ENCODE results near the gene P2RY14. TPM values are rescaled to one million over a fixed set of nuclear protein-coding genes. Genes with fewer than 3 reads are reported as not detected.
A peak's percentile ranks its signal among the peaks of the same experiment; 100 is the strongest.

Gene P2RY14
- total and polyA plus RNA-seq, 10 of the 15 experiments (the other 5 are each of a cell fraction or from before 2014, with no cell fraction given): 0.06 to 0.37 (median 0.28) TPM; not detected in 7

GRCh38 chr3:151276038-151276686 is 2.2 kb downstream of the P2RY14 start:
- Histone ChIP-seq H3K4me2 (ENCODE audit: control insufficient read depth, insufficient read depth) (peak overlapping the region; percentile 54), H3K9ac (ENCODE audit: control insufficient read depth, insufficient read depth, low read length) (no peak overlapping the region), H3K4me3 (no peak overlapping the region), H3K4me1 (ENCODE audit: control insufficient read depth, insufficient read depth, low read length) (peaks cover 36% of the 10 kb centered on the region), H3K36me3 (ENCODE audit: control insufficient read depth in 2 of 2, insufficient read depth in 2 of 2, low read length in 1 of 2) (no peaks in the 10 kb centered on the region), H2AFZ (ENCODE audit: control insufficient read depth, low read depth, low read length) (peak overlapping the region; percentile 68), H3K27me3 (replicated peaks in 1 of 2; ENCODE audit: control insufficient read depth in 2 of 2, insufficient read depth in 2 of 2, low read length in 1 of 2) (no peaks in the 10 kb centered on the region), H3K27ac (ENCODE audit: control insufficient read depth, insufficient read depth) (no peak overlapping the region), H3K9me3 (replicated peaks; ENCODE audit: control insufficient read depth, insufficient read depth, low read length) (no peaks in the 10 kb centered on the region), H3K79me2 (ENCODE audit: control insufficient read depth, insufficient read depth, low read length) (no peaks in the 10 kb centered on the region), H4K20me1 (ENCODE audit: control insufficient read depth, insufficient read depth) (no peaks in the 10 kb centered on the region)
- no peak for TF ChIP-seq NFYA (IDR thresholded peaks at IDR 0.05; ENCODE audit: borderline replicate concordance, low read depth, low read length)
- TF ChIP-seq TCF3 (IDR thresholded peaks at IDR 0.05; ENCODE audit: borderline replicate concordance, insufficient read depth, low read depth, low read length): no peak
- TF ChIP-seq LARP7 (IDR thresholded peaks at IDR 0.05): no peak
- no peak for TF ChIP-seq EP300 (IDR thresholded peaks at IDR 0.05; ENCODE audit: borderline replicate concordance in 1 of 2, control insufficient read depth in 1 of 2, low read depth in 2 of 2, low read length in 2 of 2)
- no peak for TF ChIP-seq CHD1 (IDR thresholded peaks at IDR 0.05; ENCODE audit: low read depth, low read length)
- no peak for TF ChIP-seq KDM1A (IDR thresholded peaks at IDR 0.05; ENCODE audit: borderline replicate concordance)
- no peak for TF ChIP-seq IKZF2 (IDR thresholded peaks at IDR 0.05)
- no peak for TF ChIP-seq PAX5 (IDR thresholded peaks at IDR 0.05; ENCODE audit: borderline replicate concordance, low read depth, low read length)
- TF ChIP-seq SMAD5 (IDR thresholded peaks at IDR 0.05; ENCODE audit: low read depth): no peak
- ATAC-seq: peak; percentile 32
- no peak for DNase-seq (ENCODE audit: low read depth, low spot score)
- in situ Hi-C loops (cut with MboI) (loop anchor here (5.0 to 10.0 kb wide), 3 partner anchors 49 to 731 kb away; partner anchors contain the start of genes EIF2A and SERP1), intact Hi-C loops (cut with micrococcal nuclease; ENCODE audit: unreplicated experiment) (no loop called here)
- WGBS (ENCODE audit: insufficient coverage, insufficient replicate concordance, low lambda C conversion rate, missing lambda C conversion rate): 29% methylated on average over 2 of the region's 2 CpGs
- RAD21 ChIA-PET (ENCODE audit: unreplicated experiment): interaction anchor here (6.0 kb wide), 1 partner anchor 48 kb away, joined by 50 read pairs; no protein-coding TSS in a partner anchor
- no peak for FAIRE-seq
- POLR2A ChIA-PET: no interaction called here
- no TSS peak for BruUV-seq (replicated peaks)
- SMC1A ChIA-PET (ENCODE audit: uncharacterized antibody, unreplicated experiment): interaction anchor here (0.9 to 1.6 kb wide), 7 partner anchors 10 to 114 kb away, joined by 3 to 13 read pairs (median 4); no protein-coding TSS in a partner anchor
- CTCF ChIA-PET: interaction anchor here (1.4 to 9.6 kb wide), 3 partner anchors 16 to 108 kb away, joined by 4 to 182 read pairs (median 17); no protein-coding TSS in a partner anchor

Measured in GM12878 (cell line).